ENCODE data around the gene RRP12.
A peak's percentile ranks its signal among the peaks of the same experiment; 100 is the strongest.

DNA sequence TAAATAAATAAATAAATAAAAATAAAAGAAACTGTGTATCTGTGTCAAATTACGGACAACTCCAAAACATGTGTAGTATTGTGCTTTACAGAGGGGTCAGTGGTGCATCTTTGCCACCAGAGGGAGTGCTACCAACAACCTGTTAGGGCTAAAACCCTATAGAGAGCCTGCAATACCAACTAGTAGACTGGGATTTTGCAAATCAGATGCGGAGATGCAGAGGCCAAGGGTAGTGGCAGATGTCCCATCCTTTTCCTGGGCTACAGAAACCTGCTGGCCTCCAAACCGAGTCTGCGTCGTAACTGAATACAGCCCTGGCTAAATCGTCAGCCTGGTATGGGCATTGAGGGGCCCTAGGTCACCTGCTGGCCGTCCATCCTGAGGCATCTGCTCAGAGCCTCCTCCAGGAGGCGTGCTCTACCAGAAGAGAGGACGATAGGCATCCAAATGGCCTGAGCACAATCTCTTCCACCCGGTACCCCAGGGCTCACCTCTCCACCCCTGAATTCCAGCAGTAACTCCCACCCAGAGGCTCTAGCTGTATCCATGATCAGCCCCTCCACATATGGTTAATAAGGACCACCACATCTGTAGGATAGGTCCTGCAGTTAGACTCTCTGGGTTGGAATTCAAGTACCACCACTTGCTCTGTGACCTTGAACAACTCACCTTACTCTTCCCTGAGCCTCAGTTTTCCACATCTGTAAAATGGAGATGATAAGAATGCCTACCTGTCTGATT lies 6.2 kb upstream of the RRP12 start:
- TF ChIP-seq POLR2A (IDR thresholded peaks at IDR 0.05; ENCODE audit: low read depth, low read length) = no peak
- TF ChIP-seq, protein P1, sequence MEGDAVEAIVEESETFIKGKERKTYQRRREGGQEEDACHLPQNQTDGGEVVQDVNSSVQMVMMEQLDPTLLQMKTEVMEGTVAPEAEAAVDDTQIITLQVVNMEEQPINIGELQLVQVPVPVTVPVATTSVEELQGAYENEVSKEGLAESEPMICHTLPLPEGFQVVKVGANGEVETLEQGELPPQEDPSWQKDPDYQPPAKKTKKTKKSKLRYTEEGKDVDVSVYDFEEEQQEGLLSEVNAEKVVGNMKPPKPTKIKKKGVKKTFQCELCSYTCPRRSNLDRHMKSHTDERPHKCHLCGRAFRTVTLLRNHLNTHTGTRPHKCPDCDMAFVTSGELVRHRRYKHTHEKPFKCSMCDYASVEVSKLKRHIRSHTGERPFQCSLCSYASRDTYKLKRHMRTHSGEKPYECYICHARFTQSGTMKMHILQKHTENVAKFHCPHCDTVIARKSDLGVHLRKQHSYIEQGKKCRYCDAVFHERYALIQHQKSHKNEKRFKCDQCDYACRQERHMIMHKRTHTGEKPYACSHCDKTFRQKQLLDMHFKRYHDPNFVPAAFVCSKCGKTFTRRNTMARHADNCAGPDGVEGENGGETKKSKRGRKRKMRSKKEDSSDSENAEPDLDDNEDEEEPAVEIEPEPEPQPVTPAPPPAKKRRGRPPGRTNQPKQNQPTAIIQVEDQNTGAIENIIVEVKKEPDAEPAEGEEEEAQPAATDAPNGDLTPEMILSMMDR (conservative IDR thresholded peaks at IDR 0.05; ENCODE audit: low read depth, low read length) = peak; percentile 69
- no peak for TF ChIP-seq CHD1 (IDR thresholded peaks at IDR 0.05; ENCODE audit: low read depth, low read length)
- TF ChIP-seq RAD21 (IDR thresholded peaks at IDR 0.05; ENCODE audit: low read length) = peak; percentile 53
- no peak for TF ChIP-seq RFX5 (IDR thresholded peaks at IDR 0.05; ENCODE audit: low read depth, low read length)
- peak; percentile 61 for TF ChIP-seq RCOR1 (IDR thresholded peaks at IDR 0.05; ENCODE audit: insufficient replicate concordance, low read length)
- no peak for TF ChIP-seq BHLHE40 (IDR thresholded peaks at IDR 0.05; ENCODE audit: low read depth, low read length)
- TF ChIP-seq, protein P2, sequence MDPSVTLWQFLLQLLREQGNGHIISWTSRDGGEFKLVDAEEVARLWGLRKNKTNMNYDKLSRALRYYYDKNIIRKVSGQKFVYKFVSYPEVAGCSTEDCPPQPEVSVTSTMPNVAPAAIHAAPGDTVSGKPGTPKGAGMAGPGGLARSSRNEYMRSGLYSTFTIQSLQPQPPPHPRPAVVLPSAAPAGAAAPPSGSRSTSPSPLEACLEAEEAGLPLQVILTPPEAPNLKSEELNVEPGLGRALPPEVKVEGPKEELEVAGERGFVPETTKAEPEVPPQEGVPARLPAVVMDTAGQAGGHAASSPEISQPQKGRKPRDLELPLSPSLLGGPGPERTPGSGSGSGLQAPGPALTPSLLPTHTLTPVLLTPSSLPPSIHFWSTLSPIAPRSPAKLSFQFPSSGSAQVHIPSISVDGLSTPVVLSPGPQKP (IDR thresholded peaks at IDR 0.05; ENCODE audit: borderline replicate concordance, low read depth, low read length) = no peak
- TF ChIP-seq MXI1 (IDR thresholded peaks at IDR 0.05; ENCODE audit: borderline replicate concordance, low read depth, low read length) = no peak

All from IMR-90 (cell line).